Right lobe of liver (tissue), 4 donors: Measurements from ENCODE around the gene FARS2.

Experiments
- POLR2A ChIP-seq: fragments of 450-650 bp; IDR thresholded peaks from one replicate; pipeline ENCODE4 v1.6.1; 2017; ENCODE audit warnings: antibody characterized with exemption, mild to moderate bottlenecking
- TF ChIP-seq, protein P1 (sequence below), 4 donors: fragments of 200-600 bp in 3 of 4; fragments of 450-650 bp in 1 of 4; IDR thresholded peaks; one replicate each; pipeline versions ENCODE4 v1.5.1 to v1.8.0; 2016 to 2022; ENCODE audit warnings: antibody characterized with exemption in 4 of 4, mild to moderate bottlenecking in 2 of 4
- donor health status: DM: no; HTN: no; CAD: no.
- donor health status: DM: no; HTN: no; CAD: no.
- donor health status: DM: no; HTN: yes; CAD: no.

DNA sequence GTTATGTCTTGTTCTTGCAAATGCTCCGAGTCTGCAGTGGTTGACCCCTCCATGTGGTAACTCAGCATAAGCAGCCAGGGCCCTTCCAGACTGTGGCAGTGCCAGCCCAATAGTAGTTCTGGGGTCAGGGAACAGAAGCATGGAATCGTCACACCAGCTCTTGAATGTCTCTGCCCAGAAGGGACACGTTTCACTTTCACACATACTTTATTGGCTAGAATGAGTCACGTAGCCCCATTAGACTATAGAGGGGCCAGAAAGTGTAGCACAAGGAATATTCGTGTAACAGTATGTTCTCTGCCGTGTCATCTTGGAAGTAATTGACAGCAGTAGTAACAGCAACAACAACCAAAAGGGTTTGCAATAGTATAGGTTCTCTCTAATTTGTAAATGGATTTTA lies 254.7 kb downstream of the FARS2 start:
- TF ChIP-seq, protein P1, sequence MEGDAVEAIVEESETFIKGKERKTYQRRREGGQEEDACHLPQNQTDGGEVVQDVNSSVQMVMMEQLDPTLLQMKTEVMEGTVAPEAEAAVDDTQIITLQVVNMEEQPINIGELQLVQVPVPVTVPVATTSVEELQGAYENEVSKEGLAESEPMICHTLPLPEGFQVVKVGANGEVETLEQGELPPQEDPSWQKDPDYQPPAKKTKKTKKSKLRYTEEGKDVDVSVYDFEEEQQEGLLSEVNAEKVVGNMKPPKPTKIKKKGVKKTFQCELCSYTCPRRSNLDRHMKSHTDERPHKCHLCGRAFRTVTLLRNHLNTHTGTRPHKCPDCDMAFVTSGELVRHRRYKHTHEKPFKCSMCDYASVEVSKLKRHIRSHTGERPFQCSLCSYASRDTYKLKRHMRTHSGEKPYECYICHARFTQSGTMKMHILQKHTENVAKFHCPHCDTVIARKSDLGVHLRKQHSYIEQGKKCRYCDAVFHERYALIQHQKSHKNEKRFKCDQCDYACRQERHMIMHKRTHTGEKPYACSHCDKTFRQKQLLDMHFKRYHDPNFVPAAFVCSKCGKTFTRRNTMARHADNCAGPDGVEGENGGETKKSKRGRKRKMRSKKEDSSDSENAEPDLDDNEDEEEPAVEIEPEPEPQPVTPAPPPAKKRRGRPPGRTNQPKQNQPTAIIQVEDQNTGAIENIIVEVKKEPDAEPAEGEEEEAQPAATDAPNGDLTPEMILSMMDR (IDR thresholded peaks at IDR 0.05), result no peak
- no peak for TF ChIP-seq POLR2A
